K562 (cell line): ENCODE data around the gene CBX3. TPM values are rescaled to one million over a fixed set of nuclear protein-coding genes. Genes with fewer than 3 reads are reported as not detected.
A peak's percentile ranks its signal among the peaks of the same experiment; 100 is the strongest.

ENCODE experiments used
- AFF4 ChIP-seq: sonication (generic); formaldehyde crosslinking; IDR thresholded peaks from 2 replicates; pipeline ENCODE4 v1.8.0; 2023; ENCODE audit warnings: mild to moderate bottlenecking, missing genetic modification reagents
- BCLAF1 ChIP-seq, 2 experiments: fragments of 450-650 bp in 1 of 2; IDR thresholded peaks; 2 replicates each; pipeline ENCODE4 v1.6.1; 2011 to 2017; ENCODE audit warnings: low read depth in 2 of 2, antibody characterized with exemption in 1 of 2, borderline replicate concordance in 1 of 2, low read length in 1 of 2, mild to moderate bottlenecking in 1 of 2, mixed read lengths in 1 of 2; ENCODE audit not compliant: control insufficient read depth in 1 of 2
- GABPB2 ChIP-seq: fragments of 250-450 bp; sonication (Bioruptor Pico); conservative IDR thresholded peaks from 2 replicates; pipeline ENCODE4 v1.5.1; 2021; ENCODE audit warnings: mild to moderate bottlenecking
- GTF3C2 ChIP-seq: IDR thresholded peaks from 3 replicates; pipeline ENCODE4 v1.6.1; 2011; ENCODE audit warnings: borderline replicate concordance, mild to moderate bottlenecking, moderate library complexity; ENCODE audit not compliant: insufficient read length; ENCODE audit errors: extremely low read depth
- HNRNPLL ChIP-seq: fragments of 200-400 bp; formaldehyde crosslinking; IDR thresholded peaks from 2 replicates; pipeline ENCODE4 v1.6.1; 2017; ENCODE audit warnings: low read length, low read depth, mild to moderate bottlenecking; ENCODE audit not compliant: poor library complexity, severe bottlenecking
- MCM2 ChIP-seq: fragments of 450-650 bp; IDR thresholded peaks from 2 replicates; pipeline ENCODE4 v1.6.1; 2017; ENCODE audit warnings: low read depth, mild to moderate bottlenecking
- PCBP1 ChIP-seq: fragments of 200-400 bp; formaldehyde crosslinking; IDR thresholded peaks from 2 replicates; pipeline ENCODE4 v1.6.1; 2018; ENCODE audit warnings: mild to moderate bottlenecking, low read depth, low read length; ENCODE audit not compliant: poor library complexity, severe bottlenecking
- PHF21A ChIP-seq: fragments of 450-650 bp; IDR thresholded peaks from 2 replicates; pipeline ENCODE4 v1.6.1; 2017; ENCODE audit warnings: low read depth, borderline replicate concordance
- RBBP5 ChIP-seq: fragments of 200-600 bp; sonication (generic); IDR thresholded peaks from 2 replicates; pipeline ENCODE4 v1.6.1; 2012; ENCODE audit warnings: borderline replicate concordance, mild to moderate bottlenecking, low read length, control low read depth, inconsistent platforms; ENCODE audit not compliant: insufficient read depth, poor library complexity, severe bottlenecking
- RBFOX2 ChIP-seq: fragments of 200-400 bp; formaldehyde crosslinking; IDR thresholded peaks from 2 replicates; pipeline ENCODE4 v1.6.1; 2017; ENCODE audit warnings: low read depth, mild to moderate bottlenecking, low read length, moderate library complexity
- SRSF9 ChIP-seq: fragments of 200-400 bp; formaldehyde crosslinking; IDR thresholded peaks from 2 replicates; pipeline ENCODE4 v1.6.1; 2017; ENCODE audit warnings: low read depth, low read length, borderline replicate concordance
- ZBTB7A ChIP-seq: IDR thresholded peaks from 2 replicates; pipeline ENCODE4 v1.6.1; 2011; ENCODE audit warnings: low read depth, mild to moderate bottlenecking, low read length, moderate library complexity, borderline replicate concordance; ENCODE audit not compliant: control insufficient read depth
- ZNF282 ChIP-seq: sonication (generic); formaldehyde crosslinking; IDR thresholded peaks from 2 replicates; pipeline ENCODE4 v1.8.1; 2023; ENCODE audit warnings: missing genetic modification reagents
- polyA plus RNA-seq, 8 experiments: library from polyadenylated mRNA; depleted of rRNA in 4 of 8; stranded (reverse) in 5 of 8; unstranded in 3 of 8; fragments of >200 nt; fragmentation: Nextera tagmentation in 2 of 8; fragmentation: Illumina TruSeq in 1 of 8; extraction: Ambion mirVana in 2 of 8; extraction: Trizol in 1 of 8; gene quantifications; 2 replicates each; pipeline versions ENCODE4 v1.2.1 to v1.2.3, GENCODE V29; 2011 to 2014; ENCODE audit warnings: inconsistent platforms in 1 of 8, missing spikeins in 1 of 8
- total RNA-seq, 7 experiments: library from RNA; depleted of rRNA in 6 of 7; stranded (reverse); fragments of >200 nt in 6 of 7; fragmentation: Illumina TruSeq in 2 of 7; extraction: Trizol in 2 of 7; gene quantifications; 2 replicates each; pipeline versions ENCODE4 v1.2.1 to v1.2.3, GENCODE V29; 2011 to 2021; ENCODE audit warnings: low replicate concordance in 1 of 7

The CBX3 gene
- total and polyA plus RNA-seq, 9 of the 15 experiments (the other 6 are each of a cell fraction or from before 2014, with no cell fraction given) = 198 to 413 (median 328) TPM

- TF ChIP-seq BCLAF1 (IDR thresholded peaks at IDR 0.05; ENCODE audit: borderline replicate concordance in 1 of 2, control insufficient read depth in 1 of 2, low read depth in 2 of 2, low read length in 1 of 2) (no peak), RBFOX2 (peak; percentile 87), GTF3C2 (no peak), ZBTB7A (peak; percentile 42; the same call in 1 of the 2 replicates), HNRNPLL (peak; percentile 97), ZNF282 (no peak), MCM2 (no peak), PHF21A (no peak), RBBP5 (peak; percentile 59), AFF4 (CRISPR knock-in tag) (peak; percentile 5; the same call in 1 of the 2 replicates), GABPB2 (no peak), SRSF9 (no peak), PCBP1 (peak; percentile 16)
Measured at GRCh38 chr7:26202019-26202990, 760 bp downstream of the CBX3 start (continued).
